Mesendoderm (in vitro differentiated cells): Measurements from ENCODE around the gene STX1B.

Experiments
- DNase-seq: peaks from one replicate; pipeline ENCODE4 v3.0.0; 2013
- H2AK5ac ChIP-seq: 2 replicates; pipeline ENCODE4 v1.6.1; 2013; ENCODE audit warnings: low read length, inconsistent platforms
- H2BK120ac ChIP-seq: 2 replicates; pipeline ENCODE4 v1.6.1; 2013; ENCODE audit warnings: low read depth, mild to moderate bottlenecking, low read length, moderate library complexity, mixed read lengths
- H2BK15ac ChIP-seq: replicated peaks from 2 replicates; pipeline ENCODE4 v1.6.1; 2013; ENCODE audit warnings: low read depth, mild to moderate bottlenecking, moderate library complexity
- H2BK5ac ChIP-seq: 2 replicates; pipeline ENCODE4 v1.6.1; 2013; ENCODE audit warnings: low read length, inconsistent platforms
- H3K18ac ChIP-seq: 2 replicates; pipeline ENCODE4 v1.6.1; 2013; ENCODE audit warnings: mild to moderate bottlenecking, low read length, mixed read lengths
- H3K23ac ChIP-seq: one replicate; pipeline ENCODE4 v1.6.1; 2013; ENCODE audit warnings: low read length
- H3K27ac ChIP-seq: 2 replicates; pipeline ENCODE4 v1.5.1; 2013; ENCODE audit warnings: low read depth, mild to moderate bottlenecking, inconsistent platforms, low read length, moderate library complexity
- H3K27me3 ChIP-seq: 2 replicates; pipeline ENCODE4 v1.6.1; 2013; ENCODE audit warnings: low read length, control low read depth, mild to moderate bottlenecking, inconsistent platforms; ENCODE audit not compliant: insufficient read depth, poor library complexity
- H3K36me3 ChIP-seq: 2 replicates; pipeline ENCODE4 v1.6.1; 2013; ENCODE audit warnings: low read length, inconsistent platforms; ENCODE audit not compliant: control insufficient read depth, insufficient read depth
- H3K4ac ChIP-seq: one replicate; pipeline ENCODE4 v1.6.1; 2013; ENCODE audit warnings: low read depth, mild to moderate bottlenecking, low read length, moderate library complexity
- H3K4me1 ChIP-seq: 2 replicates; pipeline ENCODE4 v1.6.1; 2013; ENCODE audit warnings: low read depth, low read length, inconsistent platforms; ENCODE audit not compliant: control insufficient read depth
- H3K4me2 ChIP-seq: 2 replicates; pipeline ENCODE4 v1.6.1; 2013; ENCODE audit warnings: low read length
- H3K4me3 ChIP-seq: 2 replicates; pipeline ENCODE4 v1.5.1; 2013; ENCODE audit warnings: mild to moderate bottlenecking, low read length
- H3K56ac ChIP-seq: one replicate; pipeline ENCODE4 v1.6.1; 2013; ENCODE audit warnings: low read length
- H3K79me1 ChIP-seq: 2 replicates; pipeline ENCODE4 v1.6.1; 2013; ENCODE audit warnings: low read length, inconsistent platforms
- H3K79me2 ChIP-seq: 2 replicates; pipeline ENCODE4 v1.6.1; 2013; ENCODE audit warnings: mild to moderate bottlenecking, low read length; ENCODE audit not compliant: control insufficient read depth, insufficient read depth
- H3K9ac ChIP-seq: 2 replicates; pipeline ENCODE4 v1.6.1; 2013; ENCODE audit warnings: low read length, inconsistent platforms
- H4K5ac ChIP-seq: one replicate; pipeline ENCODE4 v1.6.1; 2013; ENCODE audit warnings: low read length
- H4K8ac ChIP-seq: one replicate; pipeline ENCODE4 v1.6.1; 2013; ENCODE audit warnings: low read depth, mild to moderate bottlenecking, control low read depth, low read length, moderate library complexity
- WGBS: extraction: QIAGEN DNeasy Blood & Tissue Kit; methylation state at CpG from one replicate; pipeline ENCODE4 v1.1.7; 2013; ENCODE audit warnings: low lambda C conversion rate, missing lambda C conversion rate; ENCODE audit not compliant: insufficient coverage; ENCODE audit errors: extremely low coverage; 5-methylcytosine and 5-hydroxymethylcytosine counted together

STX1B gene

DNA sequence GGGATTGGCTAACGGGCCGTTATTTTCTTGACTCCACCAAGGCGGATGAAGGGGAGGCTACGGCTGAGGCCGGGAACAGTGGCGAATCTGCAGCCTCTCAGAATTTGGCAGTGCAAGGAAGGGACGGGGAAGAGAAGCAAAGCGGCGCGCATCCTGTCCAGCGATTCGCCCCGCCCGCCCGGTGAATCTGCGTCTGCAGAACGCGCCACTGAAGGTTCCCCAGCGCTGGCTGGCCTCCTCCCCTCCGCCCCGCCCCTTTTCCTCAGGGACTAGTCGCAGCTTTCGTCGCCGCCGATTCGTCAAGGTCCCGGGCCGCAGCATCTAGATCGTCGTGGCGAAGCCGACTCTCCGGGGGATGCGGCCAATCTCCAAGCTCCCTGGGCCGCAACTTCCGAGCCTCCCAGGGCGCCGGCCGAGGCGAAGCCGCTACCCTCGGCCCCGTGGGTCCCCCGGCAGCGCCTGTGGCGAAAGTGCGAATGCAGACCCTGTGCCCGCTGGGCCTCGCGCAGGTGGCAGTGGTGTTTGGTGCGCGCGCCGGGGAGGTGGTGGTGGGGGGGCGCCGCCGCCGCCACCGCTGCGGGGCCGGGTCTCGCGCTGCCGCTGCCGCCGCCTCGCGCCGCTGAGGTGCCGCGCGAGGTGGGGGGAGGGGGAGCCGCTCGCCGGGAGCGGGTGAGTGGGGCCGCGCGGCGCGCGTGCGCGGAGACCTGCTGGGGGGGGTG lies 52.8 kb downstream of the STX1B start, which contains the start of gene SETD1A:
SETD1A (plus strand) TSS at position 299 of the 719 bp plus-strand sequence. CDS start 978 bp downstream, outside the sequence.
- Histone ChIP-seq H4K8ac (peak within 1 kb of the TSS; percentile 69), H3K4me2 (peak within 1 kb of the TSS; percentile 89), H3K79me2 (peaks cover 10% of the 10 kb centered on the region), H2BK120ac (no peak within 1 kb of the TSS), H2AK5ac (no peak within 1 kb of the TSS), H3K79me1 (peaks cover 11% of the 10 kb centered on the region), H3K27ac (peak within 1 kb of the TSS; percentile 96), H4K5ac (peak within 1 kb of the TSS; percentile 97), H3K18ac (peak within 1 kb of the TSS; percentile 95), H3K4me1 (peaks cover 2% of the 10 kb centered on the region), H2BK5ac (peak within 1 kb of the TSS; percentile 98), H3K27me3 (no peaks in the 10 kb centered on the region), H3K23ac (no peak within 1 kb of the TSS), H3K56ac (peak within 1 kb of the TSS; percentile 96), H3K36me3 (peaks cover 13% of the 10 kb centered on the region), H3K4me3 (peak within 1 kb of the TSS; percentile 84), H3K9ac (peak within 1 kb of the TSS; percentile 89), H2BK15ac (no peak within 1 kb of the TSS), H3K4ac (peak within 1 kb of the TSS; percentile 91)
- peak; percentile 97 for DNase-seq
- WGBS = no CpG with 5 or more reads among the region's 85 CpGs

DNA sequence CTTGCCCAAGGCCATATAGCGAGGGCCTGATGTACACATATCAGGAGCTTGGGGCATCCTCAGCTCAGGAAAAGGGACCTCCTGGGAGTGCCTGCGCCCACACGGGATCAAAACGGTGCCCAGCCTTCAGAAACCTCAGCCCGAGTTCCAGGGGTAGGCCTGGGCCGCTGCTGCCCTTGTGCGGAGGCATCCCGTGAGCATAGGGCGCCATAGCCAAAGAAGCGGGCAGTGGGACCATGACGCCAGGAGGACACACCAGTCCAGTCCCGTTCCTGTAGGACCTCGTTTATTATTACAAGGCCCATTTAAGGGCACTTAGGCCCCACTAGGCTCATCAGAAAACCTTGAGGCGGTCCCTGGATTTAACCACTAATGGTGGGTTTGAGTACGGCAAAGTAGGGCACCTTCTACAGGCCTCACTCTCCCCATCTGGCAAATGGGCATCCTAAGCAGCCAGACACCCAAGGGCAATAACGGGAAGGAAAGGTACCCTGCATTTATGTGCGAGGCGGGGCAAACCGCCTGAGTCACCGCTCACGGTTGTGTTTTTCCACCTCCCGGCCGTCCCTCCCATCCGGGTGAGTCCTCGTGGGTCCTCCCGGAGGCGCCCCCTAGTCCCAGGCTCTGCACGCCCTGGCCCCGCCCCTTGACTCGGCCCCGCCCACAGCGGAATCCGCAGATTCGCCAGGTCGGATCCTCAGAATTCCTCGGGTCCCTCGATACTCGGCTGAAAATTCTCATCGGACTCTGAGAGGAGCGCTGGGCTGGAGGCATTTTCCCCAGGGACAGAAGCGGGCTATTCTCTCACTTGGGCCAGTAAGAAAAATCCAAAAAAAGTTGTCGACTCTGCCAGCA lies 53.6 kb downstream of the STX1B start:
- Histone ChIP-seq H2BK120ac (no peak overlapping the region), H3K4ac (peak overlapping the region; percentile 57), H3K4me3 (peak overlapping the region; percentile 68), H2BK5ac (peak overlapping the region; percentile 64), H2AK5ac (no peak overlapping the region), H4K8ac (peak overlapping the region; percentile 17), H4K5ac (peak overlapping the region; percentile 97), H3K23ac (no peak overlapping the region), H3K36me3 (peaks cover 13% of the 10 kb centered on the region), H3K18ac (peak overlapping the region; percentile 83), H3K4me2 (peak overlapping the region; percentile 89), H3K79me2 (peaks cover 10% of the 10 kb centered on the region), H3K9ac (peak overlapping the region; percentile 89), H2BK15ac (no peak overlapping the region), H3K4me1 (peaks cover 2% of the 10 kb centered on the region), H3K56ac (peak overlapping the region; percentile 92), H3K79me1 (peaks cover 11% of the 10 kb centered on the region), H3K27ac (peak overlapping the region; percentile 96), H3K27me3 (no peaks in the 10 kb centered on the region)
- peak; percentile 93 for DNase-seq
- no CpG with 5 or more reads among the region's 42 CpGs for WGBS

DNA sequence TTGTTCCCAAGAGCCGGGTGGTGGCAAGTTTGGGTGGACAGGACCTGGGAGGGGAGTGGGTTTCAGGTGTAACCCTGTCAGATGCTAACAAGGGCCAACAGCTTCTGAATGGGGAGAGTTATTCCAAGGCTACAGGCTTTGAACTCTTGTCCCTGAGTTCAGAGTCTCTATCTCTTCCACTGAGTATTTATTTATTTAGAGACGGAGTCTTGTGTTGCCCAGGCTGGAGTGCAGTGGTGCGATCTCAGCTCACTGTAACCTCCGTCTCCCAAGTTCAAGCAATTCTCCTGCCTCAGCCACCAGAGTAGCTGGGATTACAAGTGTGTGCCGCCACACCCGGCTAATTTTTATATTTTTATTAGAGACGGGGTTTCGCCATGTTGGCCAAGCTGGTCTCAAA lies 55.4 kb downstream of the STX1B start:
- Histone ChIP-seq H2BK5ac (no peak overlapping the region), H4K8ac (no peak overlapping the region), H2BK15ac (no peak overlapping the region), H3K79me1 (peaks cover 10% of the 10 kb centered on the region), H3K36me3 (peaks cover 4% of the 10 kb centered on the region), H3K18ac (no peak overlapping the region), H3K4me1 (peaks cover 7% of the 10 kb centered on the region), H2BK120ac (no peak overlapping the region), H3K27ac (no peak overlapping the region), H3K4ac (no peak overlapping the region), H3K9ac (no peak overlapping the region), H3K4me3 (no peak overlapping the region), H3K56ac (no peak overlapping the region), H3K4me2 (no peak overlapping the region), H3K23ac (no peak overlapping the region), H3K27me3 (no peaks in the 10 kb centered on the region), H3K79me2 (peaks cover 10% of the 10 kb centered on the region), H4K5ac (no peak overlapping the region), H2AK5ac (no peak overlapping the region)
- DNase-seq = no peak
- no CpG with 5 or more reads among the region's 8 CpGs for WGBS

DNA sequence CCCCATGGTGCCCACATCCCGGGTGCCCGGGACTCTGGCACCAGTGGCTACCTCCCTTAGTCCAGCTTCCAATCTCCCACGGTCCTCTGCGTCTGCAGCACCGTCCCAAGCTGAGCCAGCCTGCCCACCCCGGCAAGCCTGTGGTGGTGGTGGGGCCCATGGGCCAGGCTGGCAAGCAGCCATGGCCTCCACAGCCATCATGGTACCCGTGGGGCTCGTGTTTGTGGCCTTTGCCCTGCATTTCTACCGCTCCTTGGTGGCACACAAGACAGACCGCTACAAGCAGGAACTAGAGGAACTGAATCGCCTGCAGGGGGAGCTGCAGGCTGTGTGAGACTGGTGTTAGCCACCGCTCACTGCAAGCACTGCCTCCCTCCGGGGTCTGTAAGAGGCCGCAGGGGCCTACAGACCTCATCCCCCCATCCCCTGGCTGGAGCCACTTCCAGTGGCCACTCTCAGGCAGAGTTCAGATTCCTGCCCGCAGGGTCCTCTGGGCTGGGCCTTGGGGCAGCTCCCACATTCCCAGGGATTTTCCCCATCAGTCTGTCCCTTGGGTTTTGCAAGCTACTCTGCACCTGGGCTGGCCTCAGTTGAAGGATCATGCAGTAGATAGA lies 56.8 kb downstream of the STX1B start:
- Histone ChIP-seq H3K4me1 (peaks cover 7% of the 10 kb centered on the region), H3K36me3 (no peaks in the 10 kb centered on the region), H3K27me3 (no peaks in the 10 kb centered on the region), H2BK15ac (no peak overlapping the region), H3K4me3 (no peak overlapping the region), H3K4ac (no peak overlapping the region), H3K79me2 (peaks cover 3% of the 10 kb centered on the region), H3K56ac (peak overlapping the region; percentile 53), H3K9ac (peak overlapping the region; percentile 44), H3K27ac (no peak overlapping the region), H4K8ac (no peak overlapping the region), H3K23ac (no peak overlapping the region), H3K4me2 (no peak overlapping the region), H3K79me1 (peaks cover 3% of the 10 kb centered on the region), H4K5ac (no peak overlapping the region), H3K18ac (no peak overlapping the region), H2AK5ac (no peak overlapping the region), H2BK5ac (no peak overlapping the region), H2BK120ac (no peak overlapping the region)
- DNase-seq = peak; percentile 95
- no CpG with 5 or more reads among the region's 15 CpGs for WGBS

DNA sequence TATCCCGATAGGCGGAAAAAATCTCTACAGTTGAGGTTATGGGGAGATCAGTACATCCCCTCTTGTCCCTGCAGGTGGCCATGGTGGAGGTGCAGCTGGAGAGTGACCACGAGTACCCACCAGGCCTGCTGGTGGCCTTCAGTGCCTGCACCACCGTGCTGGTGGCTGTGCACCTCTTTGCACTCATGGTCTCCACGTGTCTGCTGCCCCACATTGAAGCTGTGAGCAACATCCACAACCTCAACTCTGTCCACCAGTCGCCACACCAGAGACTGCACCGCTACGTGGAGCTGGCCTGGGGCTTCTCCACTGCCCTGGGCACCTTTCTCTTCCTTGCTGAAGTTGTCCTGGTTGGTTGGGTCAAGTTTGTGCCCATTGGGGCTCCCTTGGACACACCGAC lies 57.3 kb downstream of the STX1B start:
- no peak overlapping the region for H2BK120ac ChIP-seq
- H2AK5ac ChIP-seq = no peak overlapping the region
- no CpG with 5 or more reads among the region's 9 CpGs for WGBS
- H3K23ac ChIP-seq = no peak overlapping the region
- H3K36me3 ChIP-seq = no peaks in the 10 kb centered on the region
- no peak overlapping the region for H4K5ac ChIP-seq
- no peaks in the 10 kb centered on the region for H3K27me3 ChIP-seq
- H2BK15ac ChIP-seq = no peak overlapping the region
- H3K79me2 ChIP-seq = no peaks in the 10 kb centered on the region
- no peak overlapping the region for H3K27ac ChIP-seq
- peaks cover 7% of the 10 kb centered on the region for H3K4me1 ChIP-seq
- no peak overlapping the region for H3K4me2 ChIP-seq
- H3K4me3 ChIP-seq = no peak overlapping the region
- H3K4ac ChIP-seq = no peak overlapping the region
- H3K9ac ChIP-seq = no peak overlapping the region
- no peak overlapping the region for H3K56ac ChIP-seq
- H4K8ac ChIP-seq = no peak overlapping the region
- H3K79me1 ChIP-seq = peaks cover 3% of the 10 kb centered on the region
- H3K18ac ChIP-seq = no peak overlapping the region
- H2BK5ac ChIP-seq = no peak overlapping the region
- no peak for DNase-seq
